LNCaP clone FGC (cell line): Measurements from ENCODE around the gene MPPED1.

Experiments
- DNase-seq: peaks from one replicate; pipeline ENCODE4 v3.0.0-alpha.2; 2011; ENCODE audit warnings: low read depth
- H3K4me3 ChIP-seq: 2 replicates; pipeline ENCODE4 v1.5.1; 2011; ENCODE audit warnings: mild to moderate bottlenecking, low read depth, low read length, control low read depth
- TF ChIP-seq, protein P1 (sequence below): IDR thresholded peaks from 2 replicates; pipeline ENCODE4 v1.5.1; 2012; ENCODE audit warnings: mild to moderate bottlenecking; ENCODE audit not compliant: control insufficient read depth, insufficient read depth; ENCODE audit errors: extremely low read depth

MPPED1 gene

DNA sequence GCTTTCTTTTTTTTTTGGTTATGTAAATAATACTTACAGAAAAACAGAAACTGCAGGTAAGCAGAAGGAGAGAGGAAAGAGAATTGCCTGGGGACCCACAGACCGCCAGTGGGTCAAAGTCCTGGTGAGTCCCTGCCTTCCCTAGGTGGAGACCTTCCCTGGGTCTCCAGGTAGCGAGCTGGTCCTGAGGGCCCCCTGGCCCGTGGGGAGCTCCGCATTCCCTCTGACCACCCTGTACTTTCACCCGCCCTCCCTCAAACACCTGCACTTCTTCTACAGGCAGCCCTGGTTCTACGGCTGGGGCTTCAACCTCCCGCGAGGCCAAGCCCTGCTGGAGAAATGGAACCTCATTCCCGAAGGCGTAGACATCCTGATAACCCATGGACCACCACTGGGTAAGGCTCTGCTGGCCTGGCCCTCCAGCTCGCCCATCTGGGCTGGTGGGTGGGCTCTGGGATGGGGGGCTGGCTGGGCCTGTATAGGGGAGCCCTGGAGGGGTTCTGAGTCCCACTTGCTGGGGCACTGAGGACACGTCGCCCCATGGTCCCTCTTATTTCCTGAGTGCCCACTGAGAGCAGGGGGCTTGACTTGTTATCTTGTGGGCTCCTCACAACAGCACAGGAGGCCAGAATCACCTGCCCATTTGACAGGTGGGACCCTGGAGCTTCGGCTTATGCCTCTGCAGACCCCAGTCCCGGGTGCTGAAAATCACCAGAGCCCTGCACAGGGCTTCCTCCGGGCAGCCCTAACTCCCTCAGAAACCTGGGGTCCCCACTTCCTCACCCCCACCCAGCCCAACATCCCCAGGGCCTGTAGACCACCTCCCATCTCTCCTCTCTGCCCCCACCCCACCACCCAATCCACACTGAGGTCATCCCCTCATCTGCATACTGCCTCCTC lies 86.4 kb downstream of the MPPED1 start:
- no peak for DNase-seq
- TF ChIP-seq, protein P1, sequence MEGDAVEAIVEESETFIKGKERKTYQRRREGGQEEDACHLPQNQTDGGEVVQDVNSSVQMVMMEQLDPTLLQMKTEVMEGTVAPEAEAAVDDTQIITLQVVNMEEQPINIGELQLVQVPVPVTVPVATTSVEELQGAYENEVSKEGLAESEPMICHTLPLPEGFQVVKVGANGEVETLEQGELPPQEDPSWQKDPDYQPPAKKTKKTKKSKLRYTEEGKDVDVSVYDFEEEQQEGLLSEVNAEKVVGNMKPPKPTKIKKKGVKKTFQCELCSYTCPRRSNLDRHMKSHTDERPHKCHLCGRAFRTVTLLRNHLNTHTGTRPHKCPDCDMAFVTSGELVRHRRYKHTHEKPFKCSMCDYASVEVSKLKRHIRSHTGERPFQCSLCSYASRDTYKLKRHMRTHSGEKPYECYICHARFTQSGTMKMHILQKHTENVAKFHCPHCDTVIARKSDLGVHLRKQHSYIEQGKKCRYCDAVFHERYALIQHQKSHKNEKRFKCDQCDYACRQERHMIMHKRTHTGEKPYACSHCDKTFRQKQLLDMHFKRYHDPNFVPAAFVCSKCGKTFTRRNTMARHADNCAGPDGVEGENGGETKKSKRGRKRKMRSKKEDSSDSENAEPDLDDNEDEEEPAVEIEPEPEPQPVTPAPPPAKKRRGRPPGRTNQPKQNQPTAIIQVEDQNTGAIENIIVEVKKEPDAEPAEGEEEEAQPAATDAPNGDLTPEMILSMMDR, result no peak
- no peak overlapping the region for H3K4me3 ChIP-seq

DNA sequence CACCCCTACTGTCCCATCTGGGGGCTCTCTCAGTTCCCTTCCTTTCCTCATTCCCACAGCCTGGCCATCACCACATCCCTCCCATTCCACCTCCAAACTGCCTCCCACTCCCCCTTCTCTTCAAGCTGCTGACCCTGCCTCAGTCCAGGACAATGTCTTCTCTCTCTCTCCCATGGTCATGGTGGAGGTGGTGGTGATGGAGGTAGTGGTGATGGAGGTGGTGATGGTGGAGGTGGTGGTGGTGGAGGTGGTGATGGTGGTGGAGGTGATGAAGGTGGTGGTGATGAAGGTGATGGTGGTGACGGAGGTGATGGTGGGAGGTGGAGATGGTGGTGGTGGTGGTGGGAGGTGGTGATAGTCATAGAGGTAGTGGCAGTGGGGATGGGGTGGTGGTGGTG lies 87.0 kb downstream of the MPPED1 start:
- no peak for DNase-seq
- TF ChIP-seq, protein P1, result no peak

DNA sequence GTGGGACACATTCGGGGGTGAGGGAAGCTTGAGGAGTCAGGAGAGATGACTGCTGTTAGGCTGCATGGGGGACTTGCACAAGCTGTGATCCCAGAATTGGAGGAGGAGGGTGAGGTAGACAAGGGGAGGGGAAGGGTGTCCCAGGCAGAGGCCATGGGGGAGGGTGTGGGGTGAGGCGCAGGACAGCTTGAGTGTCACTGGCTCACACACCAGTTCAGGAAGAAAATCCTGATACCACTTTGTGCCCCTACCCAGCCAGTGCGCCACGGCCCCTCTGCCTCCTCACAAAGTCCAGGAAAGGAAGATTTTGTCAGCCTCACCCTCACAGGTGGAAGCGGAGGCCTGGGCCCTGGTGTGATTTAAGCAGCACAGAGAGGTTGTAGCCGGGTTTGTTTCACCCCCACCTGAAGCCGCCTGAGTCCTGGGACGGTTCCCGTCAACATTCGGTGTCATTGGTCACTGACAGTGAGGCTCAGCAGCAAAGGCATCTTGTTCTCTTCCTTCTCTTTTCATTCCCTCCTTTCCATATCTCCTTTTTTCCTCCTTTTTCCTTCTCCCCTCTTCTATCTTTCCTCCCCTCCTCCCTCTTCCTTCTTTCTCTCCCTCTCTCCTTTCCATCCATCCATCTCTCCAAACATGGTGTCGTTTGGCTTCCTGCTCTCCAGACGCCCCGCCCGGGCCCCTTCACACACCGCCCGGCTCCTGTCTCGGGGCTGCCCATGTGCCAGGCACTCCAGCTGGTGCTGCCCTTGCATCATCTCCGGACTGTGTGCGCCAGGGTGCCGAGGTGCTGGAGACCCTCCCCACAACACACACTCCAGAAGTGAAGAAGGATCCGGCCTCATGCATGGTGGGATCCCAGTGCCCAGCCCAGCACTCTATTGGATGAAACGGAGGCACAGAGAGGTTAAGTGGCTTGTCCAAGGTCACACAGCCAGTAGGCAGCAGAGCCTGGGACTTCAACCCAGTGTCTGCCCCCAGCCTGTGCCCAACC lies 89.3 kb downstream of the MPPED1 start:
- DNase-seq, result no peak
- TF ChIP-seq, protein P1, result no peak
- no peak overlapping the region for H3K4me3 ChIP-seq

More for the DNA sequence above, 87.0 kb downstream of the MPPED1 start:
- no peak overlapping the region for H3K4me3 ChIP-seq

DNA sequence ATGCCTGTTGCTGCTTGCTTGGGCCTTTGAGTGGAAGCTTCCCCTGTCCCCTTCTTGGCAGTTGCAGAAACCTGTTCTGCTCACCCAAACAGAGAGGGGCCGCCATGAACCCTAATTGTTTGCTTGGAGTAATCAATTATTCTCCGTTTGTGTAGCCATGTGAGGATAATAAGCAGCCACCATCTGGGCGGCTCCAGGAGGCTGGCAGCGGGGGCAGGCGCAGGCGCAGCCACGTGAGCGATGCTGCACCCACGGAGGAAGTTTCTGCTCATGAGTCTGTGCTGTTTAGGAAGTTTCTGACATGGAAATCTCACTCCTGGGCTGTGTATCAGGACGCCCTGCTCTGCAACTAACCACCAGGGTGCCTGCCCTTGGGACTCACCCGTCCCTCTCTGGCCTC lies 90.1 kb downstream of the MPPED1 start:
- TF ChIP-seq, protein P1, result no peak
- no peak for DNase-seq
- H3K4me3 ChIP-seq, result no peak overlapping the region

DNA sequence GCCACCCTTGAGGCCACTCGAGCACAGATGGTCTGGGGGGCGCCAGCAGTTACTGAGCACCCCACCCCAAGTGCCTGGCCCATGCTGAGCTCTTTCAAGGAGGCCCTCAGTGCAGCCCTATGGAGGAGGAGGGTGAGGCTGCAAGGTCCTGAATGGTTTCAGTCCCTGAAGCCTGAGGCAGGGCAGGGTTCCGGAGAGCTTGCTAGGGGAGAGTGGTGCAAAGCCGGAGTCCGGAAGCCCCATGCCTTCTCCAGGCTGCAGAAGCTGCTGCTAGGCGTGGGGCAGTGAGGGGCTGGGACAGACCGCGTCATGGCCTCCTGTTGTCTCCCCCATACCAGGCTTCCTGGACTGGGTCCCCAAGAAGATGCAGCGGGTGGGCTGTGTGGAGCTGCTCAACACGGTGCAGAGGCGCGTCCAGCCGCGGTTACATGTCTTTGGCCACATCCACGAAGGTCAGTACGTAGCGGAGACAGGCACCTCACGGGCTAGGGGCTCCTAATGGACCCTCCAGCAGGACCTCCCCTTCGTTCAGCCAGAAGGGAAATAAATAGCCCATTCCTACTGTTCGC lies 90.6 kb downstream of the MPPED1 start:
- TF ChIP-seq, protein P1, result no peak
- no peak overlapping the region for H3K4me3 ChIP-seq
- no peak for DNase-seq

DNA sequence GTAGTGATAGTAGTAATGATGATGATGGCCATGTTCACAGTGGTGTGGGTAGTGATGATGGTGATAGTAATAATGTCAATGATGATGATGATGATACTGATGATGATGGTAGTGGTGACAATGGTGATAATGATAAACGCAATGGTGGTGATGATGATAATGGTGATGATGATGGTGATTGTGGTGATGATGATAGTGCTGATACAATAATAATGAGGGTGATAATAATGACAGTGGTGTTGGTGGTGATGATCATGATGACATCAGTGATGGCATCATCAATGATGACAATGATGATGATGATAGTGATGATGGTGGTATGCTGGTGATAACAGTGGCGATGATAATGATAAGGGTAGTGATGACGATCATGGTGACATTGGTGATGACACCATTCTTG lies 92.3 kb downstream of the MPPED1 start:
- H3K4me3 ChIP-seq, result no peak overlapping the region
- TF ChIP-seq, protein P1, result no peak
- DNase-seq, result no peak
